K562 (cell line): ENCODE measurements around the gene IRF2. TPM values are rescaled to one million over a fixed set of nuclear protein-coding genes. Genes with fewer than 3 reads are reported as not detected.

ENCODE experiments used
- MTF1 ChIP-seq: fragments of 250-450 bp; sonication (Bioruptor Pico); IDR thresholded peaks from 2 replicates; pipeline ENCODE4 v1.9.0; 2021; ENCODE audit warnings: moderate library complexity, mild to moderate bottlenecking, inconsistent platforms, borderline replicate concordance
- MXI1 ChIP-seq: IDR thresholded peaks from 2 replicates; pipeline ENCODE4 v1.6.1; 2011; ENCODE audit warnings: low read depth, mild to moderate bottlenecking, improper control_type of control experiment, low read length
- REST ChIP-seq, 2 experiments: fragments of 450-650 bp; formaldehyde crosslinking in 1 of 2; IDR thresholded peaks; 2 replicates each; pipeline versions ENCODE4 v1.4.0 to v1.6.1; 2014 to 2020; ENCODE audit warnings: mild to moderate bottlenecking in 2 of 2, borderline replicate concordance in 1 of 2, low read depth in 1 of 2
- SREBF1 ChIP-seq: fragments of 150-350 bp; IDR thresholded peaks from 2 replicates; pipeline ENCODE4 v1.6.1; 2014; ENCODE audit warnings: antibody characterized with exemption, low read depth, low read length, borderline replicate concordance
- ZBTB40 ChIP-seq, 2 experiments: fragments of 450-650 bp in 1 of 2; sonication (generic) in 1 of 2; formaldehyde crosslinking in 1 of 2; IDR thresholded peaks; 2 replicates each; pipeline versions ENCODE4 v1.7.1 to v1.9.0; 2016 to 2022; ENCODE audit warnings: inconsistent platforms in 1 of 2, mild to moderate bottlenecking in 1 of 2, missing genetic modification reagents in 1 of 2
- ZNF146 ChIP-seq: IDR thresholded peaks from one replicate; pipeline ENCODE4 v1.6.1; 2018; ENCODE audit warnings: missing compliant biosample characterization; ENCODE audit not compliant: unreplicated experiment
- ZNF584 ChIP-seq: fragments of 200-800 bp; sonication (Bioruptor generic); IDR thresholded peaks from 2 replicates; pipeline ENCODE4 v1.6.1; 2016; ENCODE audit warnings: low read depth, mild to moderate bottlenecking, missing genetic modification characterization, missing compliant biosample characterization
- polyA plus RNA-seq, 8 experiments: library from polyadenylated mRNA; depleted of rRNA in 4 of 8; stranded (reverse) in 5 of 8; unstranded in 3 of 8; fragments of >200 nt; fragmentation: Nextera tagmentation in 2 of 8; fragmentation: Illumina TruSeq in 1 of 8; extraction: Ambion mirVana in 2 of 8; extraction: Trizol in 1 of 8; gene quantifications; 2 replicates each; pipeline versions ENCODE4 v1.2.1 to v1.2.3, GENCODE V29; 2011 to 2014; ENCODE audit warnings: inconsistent platforms in 1 of 8, missing spikeins in 1 of 8
- total RNA-seq, 7 experiments: library from RNA; depleted of rRNA in 6 of 7; stranded (reverse); fragments of >200 nt in 6 of 7; fragmentation: Illumina TruSeq in 2 of 7; extraction: Trizol in 2 of 7; gene quantifications; 2 replicates each; pipeline versions ENCODE4 v1.2.1 to v1.2.3, GENCODE V29; 2011 to 2021; ENCODE audit warnings: low replicate concordance in 1 of 7

IRF2 gene
- total and polyA plus RNA-seq, 9 of the 15 experiments (the other 6 are each of a cell fraction or from before 2014, with no cell fraction given), result 7.1 to 17.1 (median 11.3) TPM

- TF ChIP-seq ZBTB40 (IDR thresholded peaks at IDR 0.05), result no peak
- no peak for TF ChIP-seq ZBTB40 (CRISPR knock-in tag; IDR thresholded peaks at IDR 0.05)
- no peak for TF ChIP-seq REST (IDR thresholded peaks at IDR 0.05; ENCODE audit: borderline replicate concordance)
- no peak for TF ChIP-seq REST (CRISPR knock-in tag; IDR thresholded peaks at IDR 0.05; ENCODE audit: low read depth)
- TF ChIP-seq ZNF146, result no peak
- no peak for TF ChIP-seq MTF1
- TF ChIP-seq ZNF584, result no peak
- no peak for TF ChIP-seq MXI1
- no peak for TF ChIP-seq SREBF1
These were observed 75.4 kb downstream of the IRF2 start (continued) for GRCh38 chr4:184398741-184399511.
